GM18861 (cell line): ENCODE data around the gene SH3YL1.
A peak's percentile ranks its signal among the peaks of the same experiment; 100 is the strongest.

ENCODE experiments used
- ATAC-seq: cut with Tn5 transposase; IDR thresholded peaks from one replicate; pipeline ENCODE4 v1.9.1; 2021; ENCODE audit not compliant: unreplicated experiment

SH3YL1 gene

DNA sequence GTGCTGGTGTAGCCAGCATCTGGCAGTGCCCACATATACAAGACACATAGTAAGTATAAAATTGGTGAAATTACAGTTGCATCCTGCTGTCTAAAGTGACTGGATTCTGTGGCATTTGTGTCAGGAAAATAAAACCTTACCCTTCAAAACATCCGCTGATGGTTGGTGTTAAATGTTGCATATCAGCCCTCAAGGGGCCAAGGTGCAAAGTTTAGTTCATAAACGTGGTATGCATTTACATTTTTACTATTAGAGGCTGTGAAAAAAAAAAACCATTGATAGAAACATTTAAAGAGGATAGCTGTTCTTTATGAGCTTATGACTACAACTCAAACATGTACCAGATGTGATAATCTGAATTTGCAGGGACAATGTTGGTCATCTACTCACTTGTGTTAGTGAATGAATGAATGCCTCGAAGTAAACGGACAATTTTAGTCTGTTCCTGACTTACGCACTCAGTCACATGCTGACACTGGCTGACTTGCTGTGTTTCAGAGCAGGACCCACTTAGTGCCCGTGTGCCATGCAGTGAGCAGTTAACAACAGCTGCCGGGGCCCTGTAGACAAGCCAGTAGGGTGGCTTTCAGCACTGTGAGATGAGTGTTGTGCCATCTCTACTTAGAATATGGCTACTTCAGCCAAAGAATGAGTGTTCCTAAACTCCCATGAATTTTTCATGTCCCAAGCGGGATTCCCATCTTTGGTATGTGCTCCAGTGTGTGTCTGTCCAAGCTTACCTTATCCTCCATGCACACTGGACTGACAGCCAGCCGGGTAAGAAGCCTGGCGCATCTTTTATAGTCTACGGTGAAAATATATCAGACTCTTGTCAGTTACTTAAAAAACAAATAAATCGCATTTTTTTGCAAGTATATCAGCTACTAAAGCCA is 18.8 kb upstream of the SH3YL1 start:
- no peak for ATAC-seq

DNA sequence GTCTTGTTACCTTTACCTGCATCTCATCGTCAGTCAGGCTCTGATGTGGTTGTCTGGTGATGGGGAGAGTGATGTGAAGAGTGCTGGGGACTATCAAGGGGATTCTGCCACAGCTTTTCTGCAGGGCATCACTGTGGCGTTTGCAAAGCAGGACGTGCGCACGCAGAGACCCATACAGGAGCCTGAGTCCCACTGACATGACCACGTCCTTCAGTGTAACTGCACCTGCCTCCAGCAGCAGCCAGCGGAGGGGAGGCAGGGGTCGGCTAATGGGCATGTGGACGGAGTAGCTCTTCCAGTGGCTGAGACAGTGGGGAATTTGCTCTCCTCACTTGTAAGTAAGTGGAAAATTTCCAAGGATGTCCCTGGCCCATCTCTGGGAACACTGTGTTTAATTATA is 17.5 kb upstream of the SH3YL1 start:
- ATAC-seq = no peak

DNA sequence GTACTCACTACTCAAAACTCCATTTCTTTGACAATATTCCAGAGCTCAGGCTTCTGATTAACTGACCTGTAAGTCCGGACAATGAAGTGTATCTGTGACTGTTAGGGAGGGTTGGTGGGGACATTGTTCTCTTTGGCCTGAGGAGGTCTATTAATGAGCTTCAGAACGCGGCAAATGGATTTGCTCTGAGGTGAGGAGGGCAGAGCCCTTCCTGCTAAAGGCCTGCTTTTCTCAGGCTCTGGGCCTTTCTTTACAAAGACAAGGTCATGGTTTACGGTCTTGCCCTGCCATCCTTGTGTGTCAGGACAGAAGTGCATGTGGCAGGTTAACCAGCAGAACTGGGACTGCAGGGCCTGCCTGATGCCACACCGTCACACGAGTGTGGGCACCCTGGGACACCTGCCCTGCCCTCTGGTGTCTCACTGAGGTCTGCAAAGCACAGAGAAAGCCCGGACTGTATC is 16.8 kb upstream of the SH3YL1 start:
- ATAC-seq = no peak

DNA sequence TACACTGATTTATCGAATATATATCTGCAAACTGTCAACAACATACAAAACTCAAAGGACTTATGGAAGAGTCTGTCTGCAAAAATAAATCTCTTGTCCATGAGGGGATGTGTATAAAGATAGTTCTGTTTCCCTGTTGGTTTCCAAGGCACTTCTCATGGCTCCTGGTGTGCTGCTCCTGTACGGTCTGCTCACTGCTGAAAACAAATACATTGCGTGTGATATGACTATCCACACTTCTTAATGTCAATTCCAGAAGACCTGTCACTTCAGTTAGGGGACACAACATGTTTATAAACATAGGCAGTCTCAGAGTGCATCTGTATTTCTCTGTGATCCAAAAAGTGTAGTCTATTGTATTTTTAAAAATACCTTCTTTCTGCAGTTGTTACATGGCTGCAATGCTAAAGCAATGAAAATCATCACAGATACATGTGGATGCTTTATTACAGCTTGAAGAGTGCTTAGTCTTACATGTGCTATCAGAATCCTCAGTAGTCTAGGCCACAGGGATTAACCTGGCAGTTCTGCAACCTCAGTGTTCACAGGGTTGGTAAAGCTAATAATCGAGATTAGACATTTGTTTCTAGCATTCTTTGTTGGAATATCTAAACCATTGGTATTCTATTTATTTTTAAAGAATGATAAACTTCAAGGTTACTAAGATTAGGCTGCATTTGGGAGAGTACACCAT is 16.3 kb upstream of the SH3YL1 start:
- no peak for ATAC-seq

DNA sequence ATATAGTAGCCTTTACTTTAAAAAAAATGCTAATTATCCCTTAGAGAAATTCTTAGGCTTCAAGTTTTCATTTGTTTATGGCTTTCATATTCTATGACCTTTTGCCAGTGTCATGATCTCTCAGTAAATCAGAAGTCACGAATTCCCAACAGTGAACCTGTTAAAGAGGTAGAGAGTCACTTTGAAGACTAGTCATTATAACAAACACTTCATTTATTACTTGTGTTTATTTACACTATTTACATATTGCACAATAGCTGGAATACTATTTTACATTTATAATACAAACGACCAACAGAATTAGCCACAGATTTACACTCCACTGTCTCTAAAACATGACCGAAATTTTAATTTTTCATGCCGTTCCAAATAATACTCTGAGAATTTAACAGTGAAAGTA is 15.5 kb upstream of the SH3YL1 start:
- no peak for ATAC-seq

DNA sequence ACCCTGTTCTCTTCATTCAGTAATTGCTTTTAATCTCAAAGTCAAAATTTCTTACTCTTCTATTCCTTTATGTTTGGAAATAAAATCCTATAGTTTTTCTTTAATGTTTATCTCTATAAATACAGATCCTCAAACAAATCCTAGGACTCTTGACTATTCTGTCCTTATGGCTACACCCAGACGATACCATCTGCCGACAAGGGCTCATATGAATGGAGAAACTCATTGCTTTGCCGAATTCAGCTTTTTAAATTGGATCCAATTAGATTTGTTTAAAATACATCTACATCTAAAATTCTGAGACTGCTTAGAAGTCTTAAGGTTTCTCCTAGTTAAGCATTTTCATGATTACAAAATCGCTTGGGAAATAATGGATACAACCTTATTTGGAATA is 15.1 kb upstream of the SH3YL1 start:
- no peak for ATAC-seq

DNA sequence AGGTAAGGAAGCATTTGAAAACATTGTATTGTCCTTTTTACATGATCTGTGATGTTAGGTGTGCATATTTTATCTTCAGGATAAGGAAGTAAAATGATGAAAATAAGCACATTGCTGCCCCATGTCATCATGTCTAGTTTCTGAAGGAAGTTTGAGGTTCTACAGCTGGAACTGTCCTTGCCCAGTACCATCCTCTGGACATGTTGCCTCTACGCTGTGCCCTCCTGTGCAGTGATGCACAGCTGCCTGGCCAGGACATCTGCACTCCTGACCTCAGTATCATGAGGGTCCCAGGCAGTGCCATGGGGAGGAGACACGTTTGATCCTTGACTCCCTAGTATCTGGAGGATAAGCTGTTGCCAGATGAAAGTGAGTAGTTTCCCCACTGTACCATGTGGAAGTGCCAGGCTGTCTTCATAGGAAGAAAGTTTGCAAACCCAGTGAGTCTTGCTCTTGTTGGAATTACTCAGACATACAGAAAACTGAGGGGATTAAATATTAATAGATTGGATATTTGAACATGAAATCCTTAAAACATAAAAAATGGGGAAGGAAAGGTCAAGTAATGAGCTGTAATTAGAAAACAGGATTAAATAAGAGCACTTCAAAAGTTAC is 14.6 kb upstream of the SH3YL1 start:
- no peak for ATAC-seq

DNA sequence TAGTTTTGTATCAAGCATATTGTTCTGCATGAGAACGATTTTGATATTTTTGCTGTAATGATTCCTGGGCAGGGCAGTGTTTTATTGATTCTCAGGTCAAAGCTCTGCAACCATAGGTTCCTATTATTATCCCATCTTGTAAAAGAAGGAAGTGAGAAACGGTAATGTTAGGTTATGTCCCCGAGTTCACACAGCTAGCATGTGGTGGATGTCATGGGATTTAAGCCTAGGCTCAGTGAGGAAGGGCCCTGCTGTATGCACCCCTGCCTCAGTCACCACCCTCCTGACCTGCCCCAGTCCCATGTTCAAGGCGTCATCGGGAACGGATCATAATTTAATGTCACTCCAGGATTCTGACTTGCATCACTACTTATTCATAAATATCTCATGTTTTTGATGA is 11.6 kb upstream of the SH3YL1 start:
- peak; percentile 94 for ATAC-seq

DNA sequence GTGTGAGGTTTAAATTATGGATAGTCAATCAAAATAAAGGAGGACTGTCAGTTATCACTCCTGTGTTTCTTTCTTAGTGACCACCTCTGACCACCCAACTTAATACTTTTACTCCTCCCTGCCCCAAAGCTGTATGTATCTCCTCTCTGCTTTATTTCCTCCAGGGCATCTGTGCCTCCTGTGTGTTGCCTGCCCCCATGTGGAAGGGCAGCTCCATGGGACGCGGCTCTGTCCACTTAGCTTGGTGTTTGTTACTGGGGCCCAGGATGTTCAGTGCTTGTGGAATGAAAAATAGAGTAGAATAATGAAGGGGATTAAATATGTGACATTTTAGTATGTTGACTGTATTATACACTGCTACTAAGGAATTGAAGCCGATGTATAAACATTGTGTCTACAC is 10.7 kb upstream of the SH3YL1 start:
- no peak for ATAC-seq

DNA sequence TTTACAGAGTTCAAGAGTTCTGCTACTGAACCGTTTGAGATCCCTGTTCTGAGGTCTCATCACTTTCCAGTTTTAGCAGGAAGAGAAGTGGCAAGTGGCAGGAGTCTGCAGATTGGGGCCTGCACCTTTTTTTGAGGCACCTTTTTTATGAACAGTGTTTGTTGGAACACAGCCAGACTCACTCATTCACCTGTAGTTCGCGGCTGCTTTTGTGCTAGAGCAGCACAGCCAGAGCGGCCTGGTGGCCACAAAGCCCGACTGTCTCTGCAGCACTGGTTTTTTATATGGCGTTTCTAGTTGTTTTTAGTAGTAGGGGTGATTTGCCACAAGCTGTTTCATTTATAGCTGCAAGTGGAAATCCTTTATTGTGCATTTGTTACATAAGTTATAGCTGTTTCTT is 9.5 kb upstream of the SH3YL1 start:
- no peak for ATAC-seq

DNA sequence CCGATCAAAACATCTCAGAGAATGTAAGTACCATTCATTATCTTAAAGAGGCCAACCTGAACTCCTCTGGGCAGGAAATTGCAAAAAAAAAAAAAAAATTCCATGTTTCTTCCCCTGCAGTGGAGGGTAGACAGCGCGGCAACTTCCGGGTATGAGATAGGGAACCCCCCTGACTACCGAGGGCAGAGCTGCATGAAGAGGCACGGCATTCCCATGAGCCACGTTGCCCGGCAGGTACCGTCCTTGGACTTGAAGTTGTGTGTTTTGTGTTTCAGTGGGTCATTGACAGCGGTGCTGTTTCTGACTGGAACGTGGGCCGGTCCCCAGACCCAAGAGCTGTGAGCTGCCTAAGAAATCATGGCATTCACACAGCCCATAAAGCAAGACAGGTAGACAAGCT is 8.1 kb upstream of the SH3YL1 start:
- ATAC-seq = no peak

DNA sequence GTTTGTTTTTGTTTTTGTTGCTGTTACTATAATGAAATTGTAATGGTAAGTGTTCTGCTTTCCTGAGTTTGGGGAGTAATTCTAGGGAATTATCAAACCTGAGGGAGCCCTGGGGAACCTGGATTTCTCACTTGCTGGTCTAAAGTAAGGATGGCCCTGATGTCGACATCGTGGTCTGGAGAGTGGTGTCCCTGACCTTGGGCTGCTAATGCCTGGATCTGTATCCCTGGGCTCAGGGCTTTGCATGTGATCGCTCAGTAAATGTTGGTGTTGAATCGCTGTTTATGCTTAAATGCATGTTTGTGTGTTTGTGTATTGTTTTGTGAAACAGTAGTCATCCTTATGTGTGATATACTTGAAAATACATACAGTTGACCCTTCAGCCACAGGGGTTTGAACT is 7.0 kb upstream of the SH3YL1 start:
- no peak for ATAC-seq

DNA sequence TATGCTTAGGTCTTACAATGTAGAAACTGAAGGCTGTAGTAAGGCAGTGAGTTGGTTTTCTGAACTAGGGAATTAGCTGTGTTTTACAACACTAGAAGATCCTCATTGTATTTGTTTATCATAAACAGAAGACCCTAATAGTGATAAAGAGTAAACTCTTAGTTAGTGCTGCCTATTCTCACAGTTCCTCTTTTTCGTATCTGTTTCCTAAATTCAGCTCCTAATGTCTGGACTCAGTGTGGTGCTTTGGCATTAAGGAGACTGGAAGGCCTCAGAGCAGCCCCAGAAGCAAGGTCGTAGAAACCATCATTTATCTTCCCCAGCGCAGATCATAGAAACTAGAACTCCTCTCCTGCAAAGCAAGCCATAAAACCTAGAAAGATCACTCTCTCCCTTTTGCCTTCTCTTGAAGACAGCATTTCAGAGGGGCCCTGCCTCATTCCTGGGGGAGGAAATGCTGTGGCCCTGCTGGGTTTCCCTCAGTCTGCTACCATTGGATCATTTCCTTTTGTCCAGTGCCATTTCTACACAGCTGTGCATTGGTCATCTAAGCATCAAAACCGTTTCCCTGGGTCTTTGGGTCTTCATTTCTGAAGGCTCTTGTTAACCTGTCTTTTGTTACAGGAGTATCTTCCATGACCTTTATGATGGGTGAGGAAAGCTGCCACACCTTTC is 5.7 kb upstream of the SH3YL1 start:
- no peak for ATAC-seq

DNA sequence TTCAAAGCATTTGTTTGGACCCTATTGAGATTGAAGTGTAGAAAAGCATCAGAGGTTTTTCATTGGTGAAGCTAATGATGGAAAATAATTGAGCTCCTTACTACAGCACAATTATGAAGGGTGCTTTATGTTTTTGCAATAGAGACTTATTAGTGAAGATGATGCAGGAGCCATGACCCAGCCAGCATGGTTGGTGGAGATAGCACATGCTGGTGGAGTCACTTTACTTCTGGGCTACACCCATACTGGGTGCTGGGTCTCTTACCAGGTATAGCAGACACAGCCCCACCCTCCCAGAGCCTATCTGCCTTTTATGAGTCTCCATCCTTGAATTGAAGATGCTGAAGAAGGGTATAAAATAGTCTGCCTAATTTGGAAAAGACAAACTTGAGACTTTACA is 4.5 kb upstream of the SH3YL1 start:
- no peak for ATAC-seq

DNA sequence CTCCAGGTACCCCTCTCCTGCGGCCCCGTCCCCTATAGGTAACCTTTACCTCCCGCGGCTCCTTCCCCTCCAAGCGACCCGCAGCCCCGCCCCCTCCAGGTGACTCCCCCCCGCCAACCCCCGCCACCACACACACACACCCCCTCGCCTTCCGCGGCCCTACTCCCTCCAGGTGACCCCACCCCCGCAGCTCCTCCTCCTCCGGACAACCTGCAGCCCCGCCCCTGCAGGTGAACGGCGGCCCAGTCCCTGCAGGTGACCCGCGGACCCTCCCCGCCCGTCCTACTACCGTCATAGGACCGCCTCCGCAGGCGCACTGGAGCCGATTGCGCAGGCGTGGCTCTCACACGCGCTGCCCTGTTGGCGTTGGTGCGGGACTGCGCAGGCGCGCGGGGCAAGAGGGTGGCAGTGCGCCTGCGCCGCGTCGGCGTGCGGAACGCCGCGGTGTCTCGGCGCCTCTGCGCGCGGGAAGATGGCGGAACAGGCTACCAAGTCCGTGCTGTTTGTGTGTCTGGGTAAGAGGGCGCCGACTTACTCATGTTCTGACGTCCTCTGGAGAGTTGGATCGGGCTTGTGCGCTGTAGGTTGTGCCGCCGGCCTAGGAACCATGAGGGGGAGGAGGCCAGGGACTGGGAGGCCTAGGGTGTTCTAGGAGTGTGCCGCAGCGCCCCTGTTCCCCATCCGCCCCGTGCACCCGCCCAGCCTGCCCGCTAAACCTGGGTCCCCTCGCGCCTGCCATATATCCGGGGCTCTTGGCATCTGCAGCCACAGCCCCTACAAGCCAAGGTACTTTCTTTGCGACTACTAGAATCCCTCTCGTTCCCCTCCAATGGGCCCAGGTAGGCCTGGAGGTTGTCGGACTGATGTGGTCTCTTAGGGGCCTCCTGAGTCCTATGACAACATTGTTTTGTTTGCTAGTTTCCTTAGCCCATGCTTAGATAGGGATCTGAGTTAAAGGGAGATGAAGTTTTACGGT is 949 bp upstream of the SH3YL1 start, which contains the start of gene ACP1:
Gene ACP1, plus strand, starts transcription at position 455 of the 976 bp plus-strand sequence. Its CDS starts 18 bp downstream, at position 473.
- ATAC-seq = peak; percentile 92

DNA sequence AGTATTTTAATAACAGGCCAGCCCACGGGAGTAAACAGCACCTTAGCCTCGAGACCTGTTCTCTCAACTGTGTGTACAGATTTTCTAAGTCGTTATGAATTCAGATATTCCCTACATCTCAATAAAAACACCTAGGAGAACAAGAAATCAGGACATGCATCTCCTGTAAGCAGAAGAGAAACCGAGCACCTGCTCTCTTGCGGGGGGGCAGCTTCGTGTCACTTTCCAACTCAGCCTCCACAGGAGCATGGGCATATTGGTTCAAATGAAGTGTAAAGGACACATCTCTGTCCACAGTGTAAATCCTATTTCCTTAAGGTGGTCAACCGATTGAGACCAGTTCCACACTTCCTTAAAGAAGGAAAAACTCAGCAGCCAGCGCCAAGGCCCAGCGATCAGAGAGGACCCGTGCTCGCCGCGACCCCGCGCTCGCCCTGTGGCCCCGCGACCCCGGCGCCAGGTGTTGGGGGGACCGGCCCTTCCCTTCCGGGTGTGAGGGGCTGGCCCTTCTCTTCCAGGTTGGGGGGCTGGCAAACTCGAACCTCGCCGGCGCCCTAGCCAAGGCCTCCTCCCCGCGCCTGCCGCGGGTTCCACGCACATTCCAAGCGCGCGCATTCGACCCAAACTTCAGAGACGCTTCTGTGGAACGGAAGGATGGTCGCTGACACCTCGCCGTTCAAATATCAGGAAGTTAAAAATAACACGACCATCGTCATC is 652 bp downstream of the SH3YL1 start:
- no peak for ATAC-seq

DNA sequence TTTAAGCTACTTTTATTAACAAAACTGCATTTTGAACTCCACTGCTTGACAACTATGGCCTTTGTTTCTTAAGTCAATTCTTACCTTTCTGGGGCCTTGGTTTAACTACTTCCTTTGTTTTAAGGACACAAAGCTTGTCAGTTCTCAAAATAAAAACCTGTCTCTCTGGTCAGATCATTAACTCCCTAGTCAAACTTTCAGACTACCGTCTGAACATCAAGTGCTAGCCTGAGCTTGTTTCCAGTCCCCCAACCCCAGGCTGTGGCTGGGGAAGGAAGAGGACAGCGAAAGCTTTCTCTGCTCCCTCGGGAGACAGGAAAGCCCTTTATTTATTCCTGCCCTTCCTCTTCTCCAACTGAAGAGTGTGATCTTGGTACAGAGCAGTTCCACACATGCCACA is 1.7 kb downstream of the SH3YL1 start:
- no peak for ATAC-seq

DNA sequence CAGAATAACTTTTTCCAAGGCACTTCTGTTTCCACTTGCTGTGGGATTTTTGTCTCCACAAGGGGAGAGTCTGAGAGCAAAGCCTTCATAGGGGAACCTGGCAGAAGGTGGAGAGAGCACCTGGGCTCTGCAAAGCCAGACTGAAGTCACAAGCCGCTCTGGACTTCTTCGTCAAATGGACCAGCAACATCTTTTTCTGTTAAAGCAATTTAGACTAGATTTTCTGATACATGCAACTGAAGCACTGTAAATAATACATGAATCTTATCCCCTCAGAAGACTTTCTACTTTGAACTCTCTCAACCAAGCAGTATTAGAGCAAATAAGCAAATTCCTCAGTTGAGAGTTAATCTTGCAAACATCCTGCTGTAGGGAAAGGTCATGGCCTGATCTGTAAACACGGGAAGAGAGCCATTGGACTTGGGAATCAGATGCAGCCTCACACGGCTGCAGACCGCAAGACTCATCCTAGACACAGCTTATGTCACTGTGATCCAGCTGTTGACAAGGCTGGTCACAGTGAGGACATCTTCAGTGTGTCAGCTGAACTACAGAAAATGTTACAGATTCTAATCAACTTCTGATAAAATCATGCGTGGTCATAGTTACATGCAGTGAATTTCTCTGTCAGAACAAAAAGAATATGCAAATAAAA is 3.2 kb downstream of the SH3YL1 start:
- no peak for ATAC-seq

DNA sequence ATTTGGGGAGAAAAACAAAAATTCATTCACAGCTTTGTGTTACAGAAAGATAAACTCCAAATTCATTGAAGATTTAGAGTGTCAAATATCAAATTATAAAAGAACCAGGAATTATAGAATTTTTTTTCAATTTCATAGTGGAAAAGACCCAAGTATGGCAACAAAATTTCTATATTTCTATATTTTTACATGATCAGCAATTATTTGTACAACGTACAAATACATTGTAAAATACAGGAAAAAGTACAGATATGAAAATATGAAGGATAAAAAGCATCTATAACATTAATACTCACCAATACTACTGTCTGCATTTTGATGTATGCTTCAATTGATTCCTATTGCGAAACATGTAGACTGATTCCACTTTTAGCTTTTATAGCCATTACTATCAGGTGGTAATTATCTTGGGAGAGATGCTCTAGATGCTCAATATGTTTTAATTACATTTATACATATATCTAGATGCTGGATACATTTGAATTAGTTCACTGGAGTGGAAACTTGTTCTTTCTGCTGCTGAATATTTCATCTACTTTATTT is 4.0 kb downstream of the SH3YL1 start:
- ATAC-seq = no peak
